Measurements from ENCODE around the gene CASZ1. TPM values are rescaled to one million over a fixed set of nuclear protein-coding genes. Genes with fewer than 3 reads are reported as not detected.

CASZ1 gene
- polyA plus RNA-seq, 1 experiment, result 0.06 TPM

GRCh38 chr1:10633416-10633815 is 163.0 kb downstream of the CASZ1 start:
- Histone ChIP-seq H3K9me3 (ENCODE audit: control insufficient read depth, insufficient read depth, low read length) (no peaks in the 10 kb centered on the region; the same call in 1 of the 2 replicates), H3K4me3 (ENCODE audit: low read depth, low read length) (no peak overlapping the region), H3K27ac (ENCODE audit: low read depth, low read length) (no peak overlapping the region), H3K27me3 (ENCODE audit: control insufficient read depth, insufficient read depth, low read length) (peaks cover 3% of the 10 kb centered on the region)
- POLR2A ChIA-PET, result no interaction called here
- CTCF ChIA-PET, result no interaction called here
- no peak for DNase-seq (ENCODE audit: low read depth, low spot score)
- no peak for TF ChIP-seq CTCF (IDR thresholded peaks at IDR 0.05; ENCODE audit: low read depth, low read length)

GRCh38 chr1:10632691-10633090 is 163.8 kb downstream of the CASZ1 start:
- CTCF ChIA-PET, result no interaction called here
- POLR2A ChIA-PET, result no interaction called here
- DNase-seq (ENCODE audit: low read depth, low spot score), result no peak
- H3K27ac ChIP-seq (ENCODE audit: low read depth, low read length), result peak overlapping the region; percentile 11
- no peak overlapping the region for H3K4me3 ChIP-seq (ENCODE audit: low read depth, low read length)
- TF ChIP-seq CTCF (IDR thresholded peaks at IDR 0.05; ENCODE audit: low read depth, low read length), result no peak
- no peaks in the 10 kb centered on the region for H3K27me3 ChIP-seq (ENCODE audit: control insufficient read depth, insufficient read depth, low read length)
- no peaks in the 10 kb centered on the region; the same call in 1 of the 2 replicates for H3K9me3 ChIP-seq (ENCODE audit: control insufficient read depth, insufficient read depth, low read length)

- CTCF ChIA-PET, result no interaction called here
- no peak for DNase-seq (ENCODE audit: low read depth, low spot score)
- H3K27me3 ChIP-seq (ENCODE audit: control insufficient read depth, insufficient read depth, low read length), result no peaks in the 10 kb centered on the region
- no peaks in the 10 kb centered on the region; the same call in 1 of the 2 replicates for H3K9me3 ChIP-seq (ENCODE audit: control insufficient read depth, insufficient read depth, low read length)
- no peak for TF ChIP-seq CTCF (IDR thresholded peaks at IDR 0.05; ENCODE audit: low read depth, low read length)
- POLR2A ChIA-PET, result no interaction called here
- no peak overlapping the region for H3K4me3 ChIP-seq (ENCODE audit: low read depth, low read length)
- peak overlapping the region; percentile 11 for H3K27ac ChIP-seq (ENCODE audit: low read depth, low read length)
These were observed 164.4 kb downstream of the CASZ1 start for GRCh38 chr1:10631811-10632593.

- Histone ChIP-seq H3K4me3 (ENCODE audit: low read depth, low read length) (no peak overlapping the region), H3K27me3 (ENCODE audit: control insufficient read depth, insufficient read depth, low read length) (no peaks in the 10 kb centered on the region), H3K9me3 (ENCODE audit: control insufficient read depth, insufficient read depth, low read length) (no peaks in the 10 kb centered on the region; the same call in 1 of the 2 replicates), H3K27ac (ENCODE audit: low read depth, low read length) (no peak overlapping the region)
- CTCF ChIA-PET, result no interaction called here
- no peak for DNase-seq (ENCODE audit: low read depth, low spot score)
- POLR2A ChIA-PET, result no interaction called here
- no peak for TF ChIP-seq CTCF (IDR thresholded peaks at IDR 0.05; ENCODE audit: low read depth, low read length)
These were observed 165.2 kb downstream of the CASZ1 start for GRCh38 chr1:10631121-10631810.

- Histone ChIP-seq H3K27ac (ENCODE audit: low read depth, low read length) (no peak overlapping the region), H3K9me3 (ENCODE audit: control insufficient read depth, insufficient read depth, low read length) (no peaks in the 10 kb centered on the region; the same call in 1 of the 2 replicates), H3K27me3 (ENCODE audit: control insufficient read depth, insufficient read depth, low read length) (no peaks in the 10 kb centered on the region), H3K4me3 (ENCODE audit: low read depth, low read length) (no peak overlapping the region)
- POLR2A ChIA-PET, result no interaction called here
- CTCF ChIA-PET, result interaction anchor here (0.6 kb wide), 1 partner anchor 201 kb away, joined by 3 read pairs; no protein-coding TSS in a partner anchor
- TF ChIP-seq CTCF (IDR thresholded peaks at IDR 0.05; ENCODE audit: low read depth, low read length), result no peak
- no peak for DNase-seq (ENCODE audit: low read depth, low spot score)
These were observed 165.8 kb downstream of the CASZ1 start for GRCh38 chr1:10630661-10631120.
